22Rv1 (cell line): ENCODE results near the gene AATK.

Experiments used
- ZFX ChIP-seq: fragments of 450-650 bp; IDR thresholded peaks from 2 replicates; pipeline ENCODE4 v1.6.1; 2017; ENCODE audit warnings: antibody characterized with exemption, borderline replicate concordance
- TF ChIP-seq, protein P1 (sequence below): fragments of 450-650 bp; IDR thresholded peaks from 2 replicates; pipeline ENCODE4 v1.5.1; 2017; ENCODE audit warnings: mild to moderate bottlenecking

DNA sequence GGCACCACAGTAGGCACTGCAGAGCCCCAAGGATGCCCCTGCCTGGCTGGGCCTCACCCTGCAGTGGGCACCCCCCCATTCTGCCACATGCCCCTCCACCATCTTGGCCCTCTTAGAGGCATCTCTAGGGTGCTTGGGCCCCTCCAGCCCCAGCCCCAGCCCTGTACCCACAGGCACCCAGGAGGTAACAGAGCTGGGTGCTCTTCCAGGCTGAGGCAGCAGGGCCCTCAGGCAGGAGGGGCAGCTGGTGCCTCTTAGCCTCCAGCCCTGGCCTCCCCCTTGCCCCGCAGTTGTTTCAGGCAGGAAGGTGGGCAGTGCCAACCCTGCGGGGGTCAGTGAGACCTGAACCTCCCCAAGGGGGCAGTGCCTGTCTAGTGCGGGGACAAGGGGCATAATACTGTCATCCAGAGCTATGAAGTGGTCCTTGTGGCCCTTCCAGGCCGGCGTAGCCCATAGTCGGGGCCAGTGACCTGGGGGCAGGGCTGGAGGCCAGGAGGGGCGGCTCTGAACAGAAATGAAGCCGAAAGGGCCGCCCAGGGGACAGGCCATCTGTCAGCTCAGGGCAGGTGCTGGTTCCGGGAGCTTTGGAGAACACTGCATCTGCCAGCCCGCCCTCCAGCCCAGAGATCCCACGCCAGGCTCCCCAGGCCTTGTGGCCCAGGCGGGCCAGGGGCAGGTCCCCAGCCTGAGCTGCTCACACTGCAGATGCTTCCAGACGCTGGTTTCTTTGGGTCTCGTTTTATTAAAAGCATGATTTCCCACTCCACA is 4.9 kb upstream of the AATK start:
- TF ChIP-seq, protein P1, sequence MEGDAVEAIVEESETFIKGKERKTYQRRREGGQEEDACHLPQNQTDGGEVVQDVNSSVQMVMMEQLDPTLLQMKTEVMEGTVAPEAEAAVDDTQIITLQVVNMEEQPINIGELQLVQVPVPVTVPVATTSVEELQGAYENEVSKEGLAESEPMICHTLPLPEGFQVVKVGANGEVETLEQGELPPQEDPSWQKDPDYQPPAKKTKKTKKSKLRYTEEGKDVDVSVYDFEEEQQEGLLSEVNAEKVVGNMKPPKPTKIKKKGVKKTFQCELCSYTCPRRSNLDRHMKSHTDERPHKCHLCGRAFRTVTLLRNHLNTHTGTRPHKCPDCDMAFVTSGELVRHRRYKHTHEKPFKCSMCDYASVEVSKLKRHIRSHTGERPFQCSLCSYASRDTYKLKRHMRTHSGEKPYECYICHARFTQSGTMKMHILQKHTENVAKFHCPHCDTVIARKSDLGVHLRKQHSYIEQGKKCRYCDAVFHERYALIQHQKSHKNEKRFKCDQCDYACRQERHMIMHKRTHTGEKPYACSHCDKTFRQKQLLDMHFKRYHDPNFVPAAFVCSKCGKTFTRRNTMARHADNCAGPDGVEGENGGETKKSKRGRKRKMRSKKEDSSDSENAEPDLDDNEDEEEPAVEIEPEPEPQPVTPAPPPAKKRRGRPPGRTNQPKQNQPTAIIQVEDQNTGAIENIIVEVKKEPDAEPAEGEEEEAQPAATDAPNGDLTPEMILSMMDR, result no peak
- no peak for TF ChIP-seq ZFX
